ENCODE measurements around the gene SRPK2. TPM values are rescaled to one million over a fixed set of nuclear protein-coding genes. Genes with fewer than 3 reads are reported as not detected.

SRPK2 gene
- total and polyA plus RNA-seq, 2 of the 8 experiments (the other 6 are each of a cell fraction or from before 2014, with no cell fraction given) = 10.0 to 47.1 TPM

DNA sequence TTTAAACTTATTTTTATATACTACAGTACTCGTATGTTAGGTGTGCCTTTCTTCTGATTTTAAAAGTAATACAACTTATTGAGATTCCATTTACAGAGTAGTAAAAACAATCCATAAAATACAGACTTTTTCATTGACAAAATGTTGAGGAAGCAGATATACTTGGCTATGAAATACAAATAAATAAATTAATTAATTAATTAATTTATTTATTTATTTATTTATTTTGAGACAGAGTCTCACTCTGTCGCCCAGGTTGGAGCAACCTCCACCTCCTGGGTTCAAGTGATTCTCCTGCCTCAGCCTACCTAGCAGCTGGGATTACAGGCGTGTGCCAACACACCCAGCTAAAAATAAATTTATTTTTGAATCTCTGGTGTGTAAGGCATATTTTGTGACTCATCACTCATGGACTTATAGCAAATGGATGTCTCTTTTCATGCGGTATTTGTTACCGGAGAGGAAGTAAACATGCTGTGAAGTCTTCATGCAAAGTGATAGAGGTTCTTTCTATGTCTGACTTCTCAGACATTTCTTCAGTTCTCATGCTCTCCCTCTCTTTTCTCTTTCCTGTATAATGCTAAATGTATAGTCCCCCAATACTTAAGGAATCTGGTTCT is 20.2 kb upstream of the SRPK2 start:
- H4K91ac ChIP-seq (replicated peaks; ENCODE audit: insufficient read length, low read length) = no peak overlapping the region
- H4K5ac ChIP-seq (ENCODE audit: insufficient read length, low read depth, low read length) = no peak overlapping the region
- H2BK5ac ChIP-seq (ENCODE audit: low read depth, low read length) = no peak overlapping the region
- no peaks in the 10 kb centered on the region for H3K36me3 ChIP-seq (ENCODE audit: control insufficient read depth in 2 of 4, insufficient read depth in 4 of 4, low read length in 3 of 4)
- no peak for FAIRE-seq
- no peak overlapping the region for H3K56ac ChIP-seq (replicated peaks; ENCODE audit: insufficient read length, low read depth, low read length)
- H4K8ac ChIP-seq (ENCODE audit: extremely low read depth, insufficient read depth, low read length) = no peak overlapping the region
- H3K4me3 ChIP-seq (ENCODE audit: extremely low read depth in 1 of 4, insufficient read depth in 2 of 4, low read depth in 3 of 4, low read length in 4 of 4) = no peak overlapping the region
- TF ChIP-seq EZH2 (IDR thresholded peaks at IDR 0.05; ENCODE audit: low read depth, low read length, severe bottlenecking) (no peak), CHD2 (IDR thresholded peaks at IDR 0.05; ENCODE audit: low read length) (no peak), JUND (IDR thresholded peaks at IDR 0.05; ENCODE audit: low read length) (no peak), BRCA1 (IDR thresholded peaks at IDR 0.05; ENCODE audit: low read depth, low read length) (no peak), CEBPB (IDR thresholded peaks at IDR 0.05; ENCODE audit: low read depth, low read length) (no peak), SIX5 (IDR thresholded peaks at IDR 0.05; ENCODE audit: low read depth, low read length) (no peak), POU5F1 (IDR thresholded peaks at IDR 0.05; ENCODE audit: low read depth, low read length) (no peak)
- 89% methylated on average over 5 of the region's 5 CpGs; no CpG with 5 or more reads in 1 of the 2 experiments for WGBS, 2 experiments (ENCODE audit: extremely low coverage in 1 of 2, insufficient coverage in 1 of 2, insufficient read length in 1 of 2, insufficient replicate concordance in 2 of 2, low coverage in 1 of 2, low lambda C conversion rate in 2 of 2, missing lambda C conversion rate in 1 of 2)
- H2BK12ac ChIP-seq (ENCODE audit: low read depth, low read length) = no peak overlapping the region
- H2BK15ac ChIP-seq (ENCODE audit: low read length) = no peak overlapping the region
- H3K14ac ChIP-seq (ENCODE audit: insufficient read length) = no peak overlapping the region
- H2AFZ ChIP-seq (ENCODE audit: low read length) = no peak overlapping the region
- no peak overlapping the region for H2BK120ac ChIP-seq (replicated peaks; ENCODE audit: low read depth, low read length)
- H3K4me1 ChIP-seq (replicated peaks in 1 of 4; ENCODE audit: control insufficient read depth in 3 of 4, insufficient read depth in 4 of 4, low read length in 3 of 4) = no peaks in the 10 kb centered on the region
- DNase-seq (ENCODE audit: low read depth in 1 of 2, low spot score in 2 of 2) = no peak
- no peak overlapping the region for H3K4ac ChIP-seq (replicated peaks; ENCODE audit: insufficient read length, low read depth, low read length)
- no peaks in the 10 kb centered on the region for H3K27me3 ChIP-seq (replicated peaks in 1 of 4; ENCODE audit: control insufficient read depth in 3 of 4, extremely low read depth in 1 of 4, insufficient read depth in 3 of 4, low read length in 3 of 4)
- no peaks in the 10 kb centered on the region for H3K79me2 ChIP-seq (ENCODE audit: control insufficient read depth in 1 of 2, insufficient read depth in 2 of 2, low read length in 2 of 2)
- no peaks in the 10 kb centered on the region for H3K23me2 ChIP-seq (ENCODE audit: low read depth, low read length)
- H3K9me3 ChIP-seq (ENCODE audit: insufficient read depth in 2 of 2, low read depth in 1 of 2, low read length in 1 of 2) = peaks cover 0 to 6% of the 10 kb centered on the region in 2 experiments; a peak in 1 of 4 replicates
- H3K9ac ChIP-seq (replicated peaks in 1 of 4; ENCODE audit: extremely low read depth in 1 of 4, low read depth in 3 of 4, low read length in 3 of 4) = no peak overlapping the region
- no peaks in the 10 kb centered on the region for H4K20me1 ChIP-seq (replicated peaks in 1 of 2; ENCODE audit: control insufficient read depth in 1 of 2, insufficient read depth in 2 of 2, low read length in 2 of 2)
- no peak overlapping the region for H2BK20ac ChIP-seq (ENCODE audit: low read length)
- H3K79me1 ChIP-seq (ENCODE audit: low read depth, low read length) = no peaks in the 10 kb centered on the region
- H2AK5ac ChIP-seq (ENCODE audit: low read depth, low read length) = no peak overlapping the region
- CTCF ChIA-PET (ENCODE audit: partially characterized antibody) = interaction anchor here (0.8 to 1.2 kb wide), 2 partner anchors 9 to 40 kb away, joined by 3 to 6 read pairs; no protein-coding TSS in a partner anchor
- no peak overlapping the region for H3K27ac ChIP-seq (ENCODE audit: low read depth, low read length)
- H3K4me2 ChIP-seq (ENCODE audit: insufficient read depth in 1 of 2, low read depth in 2 of 2, low read length in 2 of 2) = no peak overlapping the region
- POLR2A ChIA-PET (ENCODE audit: partially characterized antibody) = no interaction called here
- H3K18ac ChIP-seq (ENCODE audit: extremely low read depth, low read length) = no peak overlapping the region
- H3K23ac ChIP-seq (ENCODE audit: insufficient read length) = no peak overlapping the region
